Neural cell (in vitro differentiated cells): ENCODE results near the gene TINAG. TPM values are rescaled to one million over a fixed set of nuclear protein-coding genes. Genes with fewer than 3 reads are reported as not detected.

Experiments
- H2AFZ ChIP-seq: fragments of 200-600, 300-800 bp; sonication (generic), shearing (Covaris generic); 2 replicates; pipeline ENCODE4 v1.6.0; 2014; ENCODE audit warnings: low read depth, mild to moderate bottlenecking, antibody characterized with exemption, low read length, moderate library complexity
- H3F3A ChIP-seq: fragments of 200-600 bp; shearing (Covaris generic); 2 replicates; pipeline ENCODE4 v1.6.1; 2016; ENCODE audit warnings: mild to moderate bottlenecking, moderate library complexity, mixed read lengths, antibody characterized with exemption, low read length; ENCODE audit not compliant: insufficient read depth, poor library complexity, severe bottlenecking
- H3K27ac ChIP-seq: fragments of 200-600, 300-800 bp; sonication (generic), shearing (Covaris generic); 2 replicates; pipeline ENCODE4 v1.5.1; 2014; ENCODE audit warnings: mild to moderate bottlenecking, low read length, moderate library complexity
- H3K27me3 ChIP-seq: fragments of 300-800, 200-600 bp; sonication (generic), shearing (Covaris generic); 2 replicates; pipeline ENCODE4 v1.6.0; 2014; ENCODE audit warnings: mild to moderate bottlenecking, low read depth, low read length, moderate library complexity; ENCODE audit not compliant: insufficient read depth
- H3K36me3 ChIP-seq: fragments of 300-800, 200-600 bp; sonication (generic), shearing (Covaris generic); 2 replicates; pipeline ENCODE4 v1.5.1; 2014; ENCODE audit warnings: mild to moderate bottlenecking, antibody characterized with exemption, low read length, moderate library complexity; ENCODE audit not compliant: insufficient read depth
- H3K4me2 ChIP-seq: fragments of 300-800, 200-600 bp; sonication (generic), shearing (Covaris generic); 2 replicates; pipeline ENCODE4 v1.6.0; 2014; ENCODE audit warnings: mild to moderate bottlenecking, low read length
- H3K4me3 ChIP-seq: fragments of 300-800, 200-600 bp; sonication (generic), shearing (Covaris generic); 2 replicates; pipeline ENCODE4 v1.5.1; 2014; ENCODE audit warnings: mild to moderate bottlenecking, low read length, moderate library complexity
- H3K79me2 ChIP-seq: fragments of 200-600 bp; shearing (Covaris generic); replicated peaks from 2 replicates; pipeline ENCODE4 v1.6.0; 2014; ENCODE audit warnings: mild to moderate bottlenecking, low read length, moderate library complexity; ENCODE audit not compliant: insufficient read depth
- H3K9ac ChIP-seq: fragments of 300-800, 200-600 bp; sonication (generic), shearing (Covaris generic); 2 replicates; pipeline ENCODE4 v1.6.1; 2016; ENCODE audit warnings: mild to moderate bottlenecking, low read length, mixed read lengths
- H3K9me2 ChIP-seq: fragments of 200-600 bp; shearing (Covaris generic); 2 replicates; pipeline ENCODE4 v1.6.1; 2016; ENCODE audit warnings: mild to moderate bottlenecking, low read length, mixed read lengths; ENCODE audit not compliant: insufficient read depth
- H3K9me3 ChIP-seq: fragments of 200-600, 300-800 bp; sonication (generic), shearing (Covaris generic); 2 replicates; pipeline ENCODE4 v1.6.1; 2016; ENCODE audit warnings: mild to moderate bottlenecking, mixed run types, low read length, moderate library complexity, mixed read lengths
- H4K20me1 ChIP-seq: fragments of 200-600 bp; shearing (Covaris generic); 2 replicates; pipeline ENCODE4 v1.6.1; 2016; ENCODE audit warnings: mild to moderate bottlenecking, mixed run types; ENCODE audit not compliant: insufficient read depth
- CTCF ChIP-seq: fragments of 450-650 bp; IDR thresholded peaks from 2 replicates; pipeline ENCODE4 v1.5.1; 2014; ENCODE audit warnings: antibody characterized with exemption, mild to moderate bottlenecking, moderate library complexity; ENCODE audit not compliant: poor library complexity, severe bottlenecking
- EP300 ChIP-seq: fragments of 450-650 bp; conservative IDR thresholded peaks from 2 replicates; pipeline ENCODE4 v1.6.1; 2014; ENCODE audit warnings: antibody characterized with exemption, mild to moderate bottlenecking, moderate library complexity; ENCODE audit not compliant: poor library complexity, severe bottlenecking
- EZH2 ChIP-seq: fragments of 200-600, 300-800 bp; shearing (Covaris generic), sonication (generic); IDR thresholded peaks from 2 replicates; pipeline ENCODE4 v1.6.1; 2014; ENCODE audit warnings: antibody characterized with exemption, low read length, borderline replicate concordance, mild to moderate bottlenecking; ENCODE audit not compliant: insufficient read depth, poor library complexity, severe bottlenecking
- MXI1 ChIP-seq: fragments of 450-650 bp; conservative IDR thresholded peaks from 2 replicates; pipeline ENCODE4 v1.6.1; 2014; ENCODE audit warnings: antibody characterized with exemption, mild to moderate bottlenecking; ENCODE audit not compliant: poor library complexity, severe bottlenecking
- POLR2AphosphoS5 ChIP-seq: IDR thresholded peaks from 2 replicates; pipeline ENCODE4 v1.6.1; 2012
- RAD21 ChIP-seq: fragments of 450-650 bp; conservative IDR thresholded peaks from 2 replicates; pipeline ENCODE4 v1.6.1; 2014; ENCODE audit warnings: antibody characterized with exemption, mild to moderate bottlenecking, moderate library complexity
- SMC3 ChIP-seq: fragments of 450-650 bp; conservative IDR thresholded peaks from 2 replicates; pipeline ENCODE4 v1.6.1; 2014; ENCODE audit warnings: antibody characterized with exemption, mild to moderate bottlenecking, moderate library complexity; ENCODE audit not compliant: poor library complexity
- TAF1 ChIP-seq: IDR thresholded peaks from 2 replicates; pipeline ENCODE4 v1.6.1; 2012; ENCODE audit warnings: low read depth
- polyA plus RNA-seq: library from polyadenylated mRNA; depleted of rRNA; stranded (reverse); fragments of >200 nt; gene quantifications from 2 replicates; pipeline ENCODE4 v1.2.3, GENCODE V29; 2014
- TF ChIP-seq, protein P1 (sequence below): IDR thresholded peaks from 2 replicates; pipeline ENCODE4 v1.6.1; 2012; ENCODE audit warnings: borderline replicate concordance

The TINAG gene
- polyA plus RNA-seq, 1 donor from 2014 or later = 1.1 TPM

DNA sequence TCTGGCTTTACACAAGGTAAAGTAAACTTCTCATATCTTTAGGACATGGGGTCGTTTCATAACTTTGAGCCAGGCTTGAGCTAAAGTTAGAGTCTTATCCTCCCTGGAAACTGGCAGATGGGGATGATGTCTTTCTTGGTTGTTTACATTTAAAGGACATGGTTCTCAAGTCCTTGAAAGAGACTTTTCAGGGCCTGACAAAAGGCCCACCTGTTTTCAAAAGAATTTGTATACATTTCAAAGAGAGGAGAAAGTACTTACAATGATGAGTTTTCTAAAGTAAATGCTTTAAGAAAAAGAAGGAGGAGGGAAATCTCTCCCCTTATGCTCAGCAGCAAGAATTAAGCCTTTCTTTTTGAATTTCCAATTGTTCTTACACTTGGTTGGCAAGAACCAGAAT, 45.7 kb upstream of the TINAG start:
- H4K20me1 ChIP-seq = no peaks in the 10 kb centered on the region
- H3K27me3 ChIP-seq = no peaks in the 10 kb centered on the region
- H3K36me3 ChIP-seq = no peaks in the 10 kb centered on the region
- no peak overlapping the region for H3K4me2 ChIP-seq
- no peaks in the 10 kb centered on the region for H3K9me3 ChIP-seq
- H3F3A ChIP-seq = no peaks in the 10 kb centered on the region
- H3K79me2 ChIP-seq = no peaks in the 10 kb centered on the region
- no peak overlapping the region for H3K27ac ChIP-seq
- no peak for TF ChIP-seq POLR2AphosphoS5
- no peak overlapping the region for H3K9ac ChIP-seq
- H2AFZ ChIP-seq = no peak overlapping the region
- H3K4me3 ChIP-seq = no peak overlapping the region
- H3K9me2 ChIP-seq = no peaks in the 10 kb centered on the region

GRCh38 chr6:54262971-54263370, 45.3 kb upstream of the TINAG start:
- H3K27me3 ChIP-seq = no peaks in the 10 kb centered on the region
- H3K4me3 ChIP-seq = no peak overlapping the region
- no peaks in the 10 kb centered on the region for H3K9me3 ChIP-seq
- no peaks in the 10 kb centered on the region for H3K36me3 ChIP-seq
- no peak overlapping the region for H3K9ac ChIP-seq
- H3K27ac ChIP-seq = no peak overlapping the region
- H3K79me2 ChIP-seq = no peaks in the 10 kb centered on the region
- no peak for TF ChIP-seq SMC3
- no peak for TF ChIP-seq RAD21
- no peak for TF ChIP-seq EZH2
- TF ChIP-seq EP300 = no peak
- no peak for TF ChIP-seq CTCF
- TF ChIP-seq TAF1 = no peak
- TF ChIP-seq, protein P1, sequence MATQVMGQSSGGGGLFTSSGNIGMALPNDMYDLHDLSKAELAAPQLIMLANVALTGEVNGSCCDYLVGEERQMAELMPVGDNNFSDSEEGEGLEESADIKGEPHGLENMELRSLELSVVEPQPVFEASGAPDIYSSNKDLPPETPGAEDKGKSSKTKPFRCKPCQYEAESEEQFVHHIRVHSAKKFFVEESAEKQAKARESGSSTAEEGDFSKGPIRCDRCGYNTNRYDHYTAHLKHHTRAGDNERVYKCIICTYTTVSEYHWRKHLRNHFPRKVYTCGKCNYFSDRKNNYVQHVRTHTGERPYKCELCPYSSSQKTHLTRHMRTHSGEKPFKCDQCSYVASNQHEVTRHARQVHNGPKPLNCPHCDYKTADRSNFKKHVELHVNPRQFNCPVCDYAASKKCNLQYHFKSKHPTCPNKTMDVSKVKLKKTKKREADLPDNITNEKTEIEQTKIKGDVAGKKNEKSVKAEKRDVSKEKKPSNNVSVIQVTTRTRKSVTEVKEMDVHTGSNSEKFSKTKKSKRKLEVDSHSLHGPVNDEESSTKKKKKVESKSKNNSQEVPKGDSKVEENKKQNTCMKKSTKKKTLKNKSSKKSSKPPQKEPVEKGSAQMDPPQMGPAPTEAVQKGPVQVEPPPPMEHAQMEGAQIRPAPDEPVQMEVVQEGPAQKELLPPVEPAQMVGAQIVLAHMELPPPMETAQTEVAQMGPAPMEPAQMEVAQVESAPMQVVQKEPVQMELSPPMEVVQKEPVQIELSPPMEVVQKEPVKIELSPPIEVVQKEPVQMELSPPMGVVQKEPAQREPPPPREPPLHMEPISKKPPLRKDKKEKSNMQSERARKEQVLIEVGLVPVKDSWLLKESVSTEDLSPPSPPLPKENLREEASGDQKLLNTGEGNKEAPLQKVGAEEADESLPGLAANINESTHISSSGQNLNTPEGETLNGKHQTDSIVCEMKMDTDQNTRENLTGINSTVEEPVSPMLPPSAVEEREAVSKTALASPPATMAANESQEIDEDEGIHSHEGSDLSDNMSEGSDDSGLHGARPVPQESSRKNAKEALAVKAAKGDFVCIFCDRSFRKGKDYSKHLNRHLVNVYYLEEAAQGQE = no peak
- no peak for TF ChIP-seq POLR2AphosphoS5
- TF ChIP-seq MXI1 = no peak
- H3K9me2 ChIP-seq = no peaks in the 10 kb centered on the region
- no peak overlapping the region for H2AFZ ChIP-seq
- H3K4me2 ChIP-seq = no peak overlapping the region
- H3F3A ChIP-seq = no peaks in the 10 kb centered on the region
- H4K20me1 ChIP-seq = no peaks in the 10 kb centered on the region

DNA sequence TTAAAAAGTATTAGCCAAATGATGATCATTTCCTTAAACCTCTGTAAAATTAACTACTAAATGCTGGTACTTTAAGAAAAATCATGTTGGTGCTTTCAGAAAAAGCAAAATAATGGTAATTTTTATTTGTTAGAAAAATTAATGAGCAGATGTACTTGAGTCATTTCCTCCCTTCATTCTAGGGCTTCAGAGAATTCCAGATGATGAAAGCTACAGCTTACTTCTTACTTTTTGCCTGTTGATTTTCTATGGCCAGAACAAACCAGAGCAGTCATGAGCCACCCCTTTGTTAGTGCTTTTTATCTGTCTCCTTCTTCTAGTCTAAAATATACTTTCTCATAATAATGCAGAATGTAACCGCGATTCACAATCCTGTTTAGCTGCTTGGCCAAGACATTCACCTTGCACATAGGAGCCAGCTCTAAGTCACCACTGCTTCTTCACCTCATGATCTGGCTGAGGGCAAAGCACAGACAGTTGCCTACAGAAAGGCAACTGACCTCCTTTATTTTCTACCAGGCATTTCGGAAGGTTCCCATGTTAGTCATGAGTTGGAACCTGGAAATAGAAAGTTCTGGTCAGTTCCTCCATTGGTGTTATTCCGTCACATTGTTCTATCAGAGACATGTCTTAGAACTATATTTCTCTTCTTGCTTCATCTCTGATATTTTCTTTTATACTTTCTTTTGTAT, 43.5 kb upstream of the TINAG start:
- Histone ChIP-seq H2AFZ (no peak overlapping the region), H3K4me2 (no peak overlapping the region), H4K20me1 (no peaks in the 10 kb centered on the region), H3F3A (no peaks in the 10 kb centered on the region), H3K27ac (no peak overlapping the region), H3K27me3 (no peaks in the 10 kb centered on the region), H3K9me2 (no peaks in the 10 kb centered on the region), H3K9me3 (no peaks in the 10 kb centered on the region), H3K9ac (no peak overlapping the region), H3K36me3 (no peaks in the 10 kb centered on the region), H3K4me3 (no peak overlapping the region), H3K79me2 (no peaks in the 10 kb centered on the region)
- TF ChIP-seq EP300 (no peak), MXI1 (no peak)
- TF ChIP-seq, protein P1 = no peak
